Adipose tissue (tissue), 3 donors: Measurements from ENCODE around the gene KCTD7. TPM values are rescaled to one million over a fixed set of nuclear protein-coding genes. Genes with fewer than 3 reads are reported as not detected.
"Not testable (repeated sequence)": the region's sequence is repeated elsewhere in the genome, so short reads cannot be mapped to it uniquely, and the experiment has no call there.

ENCODE experiments used
- H3K27ac ChIP-seq: one replicate; pipeline ENCODE4 v1.5.1; 2013; ENCODE audit warnings: low read depth, low read length
- WGBS, 3 donors: extraction: QIAGEN DNeasy Blood & Tissue Kit; methylation state at CpG; one replicate each; pipeline ENCODE4 v1.1.7; 2013; 5-methylcytosine and 5-hydroxymethylcytosine counted together
- polyA plus RNA-seq, 3 donors: library from polyadenylated mRNA; stranded (reverse); fragments of 200-250 nt; gene quantifications; one replicate each; pipeline ENCODE4 v1.2.3, GENCODE V29; 2013
- donor health status: healthy with polysubstance abuse.
- donor health status: Bipolar disorder and iron deficiency.
- donor health status: healthy.

KCTD7 gene
- polyA plus RNA-seq, result 1 to 10 TPM; 2.7 to 8.1 (median 4.3) TPM

DNA sequence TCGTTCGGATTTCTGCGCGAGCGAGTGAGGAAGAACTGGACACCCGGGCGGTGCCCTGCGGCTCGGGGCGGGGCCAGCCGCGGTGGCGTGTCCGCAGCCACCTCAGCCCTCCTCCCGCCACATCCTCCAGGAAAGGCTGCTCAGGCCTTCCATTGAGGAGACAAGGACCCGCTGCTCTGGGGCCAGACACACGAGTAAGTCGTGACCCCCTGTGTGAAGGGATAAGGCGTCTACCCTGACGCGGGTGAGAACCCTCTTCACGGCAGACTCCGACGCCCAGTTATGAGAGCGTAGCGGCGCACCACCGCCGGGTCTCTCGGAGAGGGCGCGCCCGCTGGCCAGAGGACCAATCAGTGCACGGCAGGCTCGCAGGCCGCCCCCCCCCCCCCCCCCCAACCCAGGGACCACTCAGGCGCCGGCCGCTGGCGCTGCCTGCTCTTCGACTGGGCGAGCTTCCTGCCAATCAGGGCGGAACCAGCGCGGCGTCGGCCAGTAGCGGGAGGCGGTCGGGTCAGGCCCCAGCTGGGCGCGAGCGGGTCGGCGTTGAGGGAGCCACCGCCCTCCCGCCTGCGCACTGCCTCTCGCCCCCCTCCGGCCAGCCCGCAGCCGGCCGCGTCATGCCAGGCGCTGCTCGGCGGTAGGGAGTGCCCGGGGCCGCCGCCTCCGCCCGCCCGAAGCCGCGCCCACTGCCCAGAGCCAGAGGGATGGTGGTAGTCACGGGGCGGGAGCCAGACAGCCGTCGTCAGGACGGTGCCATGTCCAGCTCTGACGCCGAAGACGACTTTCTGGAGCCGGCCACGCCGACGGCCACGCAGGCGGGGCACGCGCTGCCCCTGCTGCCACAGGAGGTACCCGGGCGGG, at the start of gene KCTD7:
Gene KCTD7, plus strand, starts transcription at position 521 of the 861 bp plus-strand sequence. Its CDS starts 184 bp downstream, at position 705.
- WGBS, 3 donors, result 0% methylated on average over 62 to 92 of the region's 93 CpGs
- peak within 1 kb of the TSS; percentile 77 for H3K27ac ChIP-seq

DNA sequence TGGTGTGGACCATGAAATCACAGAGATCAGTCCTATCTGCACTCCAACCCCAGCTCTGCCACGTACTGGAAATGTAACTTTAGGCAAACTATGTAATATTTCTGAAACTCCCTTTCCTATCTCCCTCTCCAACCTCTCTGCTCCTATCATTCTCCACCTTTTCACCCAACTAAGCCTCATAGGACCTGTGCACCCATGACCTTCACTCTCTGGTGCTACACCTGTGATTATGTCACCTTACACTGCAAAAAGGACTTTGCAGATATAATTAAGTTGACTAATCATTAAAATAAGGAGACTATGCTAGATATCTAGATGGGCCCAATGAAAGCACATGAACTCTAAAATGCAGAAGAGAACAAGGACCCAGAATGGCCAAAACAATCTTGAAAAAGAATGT, 48.3 kb upstream of the KCTD7 start:
- 20 to 93% (median 75%) methylated on average over 1 of the region's 1 CpG for WGBS, 3 donors
- not testable (repeated sequence) for H3K27ac ChIP-seq

DNA sequence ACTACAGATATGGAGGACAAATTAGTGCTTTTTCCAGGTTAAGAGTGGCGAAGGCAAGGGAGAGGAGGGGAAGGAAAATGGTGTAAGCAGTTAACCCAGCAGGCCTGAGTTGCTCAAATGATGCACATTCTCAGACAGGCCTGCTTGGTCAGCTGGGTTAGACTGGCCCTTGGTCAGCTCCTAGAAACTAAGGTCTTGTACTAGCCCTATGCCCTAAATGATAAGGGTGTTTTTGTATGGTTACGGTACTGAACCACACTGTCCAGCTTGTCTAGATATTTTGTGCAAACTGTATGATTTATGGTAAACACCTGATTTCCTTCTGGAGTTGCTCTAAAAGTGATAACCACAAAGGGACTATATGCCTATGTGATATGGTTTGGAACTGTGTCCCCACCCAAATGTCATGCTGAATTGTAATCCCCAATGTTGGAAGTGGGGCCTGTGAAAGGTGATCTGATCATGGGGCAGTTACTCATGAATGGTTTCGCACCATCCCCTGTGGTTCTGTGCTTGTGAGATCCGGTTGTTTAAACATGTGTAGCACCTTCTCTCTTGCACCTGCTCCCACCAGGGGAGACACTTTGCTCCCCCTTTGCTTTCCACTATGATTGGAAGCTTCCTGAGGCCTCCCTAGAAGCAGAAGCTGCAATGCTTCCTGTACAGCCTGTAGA, 45.7 kb upstream of the KCTD7 start:
- 70 to 99% (median 82%) methylated on average over 4 of the region's 4 CpGs for WGBS, 3 donors
- H3K27ac ChIP-seq, result not testable (repeated sequence)

DNA sequence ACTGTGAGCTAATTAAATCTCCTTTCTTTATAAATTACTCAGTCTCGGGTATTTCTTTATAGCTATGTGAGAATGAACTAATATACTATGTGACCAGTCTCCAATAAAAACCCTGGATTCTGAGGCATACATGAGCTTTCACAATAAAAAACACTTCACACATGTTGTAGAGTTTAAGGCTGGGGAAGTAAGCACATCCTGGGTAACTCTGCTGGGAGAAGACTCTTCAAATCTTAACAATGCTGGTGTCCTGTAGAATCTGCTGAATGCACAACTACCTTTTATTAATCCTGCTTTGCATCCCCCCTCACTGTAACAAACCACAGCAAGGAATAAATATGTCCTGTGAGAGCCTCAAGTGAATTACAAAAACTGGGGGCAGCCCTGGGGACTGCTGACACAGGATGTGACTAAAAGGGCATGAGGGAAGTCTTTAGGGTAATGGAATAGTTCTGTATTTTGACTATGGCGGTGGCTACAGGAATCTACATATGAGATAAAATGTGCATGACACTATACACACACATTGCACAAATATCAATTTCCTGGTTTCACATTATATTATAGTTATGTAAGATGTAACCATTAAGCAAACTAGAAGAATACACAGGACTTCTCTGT, 45.1 kb upstream of the KCTD7 start:
- H3K27ac ChIP-seq, result no peak overlapping the region
- WGBS, 3 donors, result 69 to 91% (median 81%) methylated on average over 2 of the region's 2 CpGs

DNA sequence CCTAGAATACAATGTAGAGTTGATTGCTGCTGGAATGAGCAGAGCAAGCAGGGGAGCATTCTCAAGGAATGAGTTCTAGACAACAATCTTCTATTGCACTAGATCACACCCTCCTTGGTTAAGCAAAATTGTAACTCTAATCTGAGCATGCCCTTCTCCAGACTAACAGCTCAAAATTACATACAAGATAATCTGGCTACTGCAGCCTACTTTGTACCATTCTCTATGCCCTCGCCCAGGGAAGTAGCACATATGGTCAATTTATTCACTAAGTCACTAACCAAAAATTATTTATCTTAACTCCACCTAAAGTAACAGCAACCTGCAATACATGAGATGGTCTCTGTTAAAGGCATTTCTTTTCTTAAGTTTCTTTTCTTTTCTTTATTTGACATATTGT, 42.5 kb upstream of the KCTD7 start:
- H3K27ac ChIP-seq, result no peak overlapping the region
- 43 to 96% (median 90%) methylated on average over 1 of the region's 1 CpG for WGBS, 3 donors

DNA sequence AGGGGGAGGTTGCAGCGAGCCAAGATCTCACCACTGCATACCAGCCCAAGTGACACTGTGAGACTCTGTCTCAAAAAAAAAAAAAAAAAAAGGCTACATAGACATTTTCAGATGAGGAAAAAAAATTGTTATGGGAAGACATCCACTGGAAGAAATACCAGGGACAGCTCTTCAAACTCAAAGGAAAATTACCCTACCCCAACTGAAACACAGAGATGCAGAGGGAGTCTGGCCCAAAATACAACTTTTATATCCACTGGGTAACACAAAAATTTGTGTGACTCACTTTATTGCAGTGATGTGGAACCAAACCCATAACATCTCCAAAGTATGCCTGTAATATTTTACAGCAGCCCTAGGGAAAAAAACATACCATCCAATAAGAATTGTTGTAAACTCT, 40.5 kb upstream of the KCTD7 start:
- 89 to 96% (median 94%) methylated on average over 1 of the region's 1 CpG for WGBS, 3 donors
- H3K27ac ChIP-seq, result not testable (repeated sequence)

DNA sequence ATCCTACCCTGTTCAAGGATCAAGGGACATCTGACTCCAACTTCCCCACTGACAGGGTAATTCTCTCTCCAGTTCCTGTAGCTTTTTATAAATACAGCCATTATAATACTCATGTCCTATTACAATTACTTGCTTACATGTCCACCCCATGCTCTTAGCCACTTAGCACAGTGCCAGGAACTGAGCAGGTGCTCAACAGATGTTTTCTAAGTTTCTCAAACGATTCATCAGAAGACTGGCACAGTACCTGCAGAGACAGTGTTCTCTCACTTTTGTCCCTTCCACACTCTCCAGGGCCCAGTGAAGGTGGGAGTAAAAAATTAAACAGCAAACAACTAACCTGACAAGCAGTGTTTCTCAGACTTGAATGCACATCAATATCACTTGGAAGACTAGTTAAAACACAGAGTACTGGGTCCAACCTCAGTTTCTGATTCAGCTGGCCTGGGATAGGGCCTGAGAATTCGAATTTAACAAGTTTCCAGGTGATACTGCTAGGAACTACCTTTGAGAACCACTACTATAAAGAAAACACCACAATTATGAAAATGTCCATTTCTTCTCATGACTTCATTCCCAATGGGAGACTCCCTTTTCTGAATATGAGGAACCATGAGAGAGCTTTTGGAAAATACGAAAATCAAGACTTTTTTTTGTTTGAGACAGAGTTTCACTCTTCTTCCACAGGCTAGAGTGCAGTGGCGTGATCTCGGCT, 39.7 kb upstream of the KCTD7 start:
- not testable (repeated sequence) for H3K27ac ChIP-seq
- 66 to 77% (median 70%) methylated on average over 5 of the region's 5 CpGs for WGBS, 3 donors

DNA sequence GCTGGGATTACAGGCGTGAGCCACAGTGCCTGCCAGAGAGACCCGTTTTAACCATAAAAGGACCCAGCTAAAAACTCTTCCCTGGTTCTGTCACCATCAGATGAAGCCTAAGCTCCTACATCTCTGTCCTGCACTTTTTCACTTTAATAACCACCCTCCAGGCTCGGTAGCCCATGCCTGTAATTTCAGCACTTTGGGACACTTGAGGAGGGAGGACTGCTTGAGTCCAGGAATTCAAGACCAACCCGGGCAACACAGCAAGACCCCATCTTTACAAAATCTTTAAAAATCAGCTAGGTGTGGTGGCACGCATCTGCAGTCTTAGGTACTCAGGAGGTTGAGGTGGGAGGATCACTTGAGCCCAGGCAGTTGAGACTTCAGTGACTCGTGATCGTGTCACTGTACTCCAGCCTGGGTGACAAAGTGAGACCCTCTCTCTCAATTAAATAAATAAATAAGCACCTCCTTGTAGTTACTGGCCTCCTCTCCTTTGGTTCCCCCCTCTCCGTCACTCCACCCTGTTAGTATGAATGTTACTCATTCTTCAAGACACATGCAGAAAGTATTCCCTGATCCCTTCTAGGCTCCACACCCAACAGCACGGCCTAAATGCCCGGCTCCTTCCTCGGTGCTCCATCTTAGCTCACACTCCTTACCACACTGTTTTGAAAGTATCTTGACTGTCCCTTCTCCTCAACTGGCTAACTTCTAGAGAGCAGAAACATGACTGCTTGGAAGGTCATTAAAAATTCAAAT, 38.2 kb upstream of the KCTD7 start:
- 59 to 67% (median 61%) methylated on average over 11 of the region's 11 CpGs for WGBS, 3 donors
- not testable (repeated sequence) for H3K27ac ChIP-seq

DNA sequence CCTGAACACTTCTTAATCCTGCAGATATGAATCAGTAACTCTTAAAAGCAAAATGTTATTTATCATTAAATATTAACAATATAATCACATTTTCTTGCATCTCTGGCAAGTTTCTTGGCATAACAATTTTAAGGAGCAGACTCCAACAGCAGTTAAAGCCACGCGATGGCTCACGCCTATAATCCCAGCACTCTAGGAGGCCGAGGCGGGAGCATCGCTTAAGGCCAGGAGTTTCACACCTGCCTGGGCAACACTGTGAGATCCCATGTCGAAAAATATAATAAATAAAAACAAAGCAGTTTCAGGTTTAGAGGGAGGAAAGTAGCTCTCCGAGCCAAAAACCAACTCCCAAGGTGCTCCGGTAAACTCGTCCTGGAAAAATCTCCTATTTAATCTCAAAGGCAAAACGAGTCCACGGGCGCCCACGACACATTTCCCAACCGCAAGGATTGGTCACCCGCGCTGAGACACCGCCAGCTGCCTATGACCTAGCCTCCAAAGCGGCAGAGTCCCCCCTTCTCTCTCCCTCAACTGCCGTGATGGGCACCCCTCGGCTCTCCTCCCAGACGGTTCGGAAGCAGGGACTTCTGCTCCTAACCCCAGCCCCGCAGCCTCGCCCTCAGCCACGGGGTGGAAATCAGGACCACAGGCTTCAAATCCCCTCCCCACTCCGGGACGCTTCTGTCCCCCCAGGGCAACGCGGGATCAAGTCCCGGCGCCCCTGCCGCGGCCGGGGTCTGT, 37.5 kb upstream of the KCTD7 start:
- H3K27ac ChIP-seq, result peak overlapping the region; percentile 83
- WGBS, 3 donors, result 1 to 10% (median 6%) methylated on average over 32 to 35 of the region's 35 CpGs

DNA sequence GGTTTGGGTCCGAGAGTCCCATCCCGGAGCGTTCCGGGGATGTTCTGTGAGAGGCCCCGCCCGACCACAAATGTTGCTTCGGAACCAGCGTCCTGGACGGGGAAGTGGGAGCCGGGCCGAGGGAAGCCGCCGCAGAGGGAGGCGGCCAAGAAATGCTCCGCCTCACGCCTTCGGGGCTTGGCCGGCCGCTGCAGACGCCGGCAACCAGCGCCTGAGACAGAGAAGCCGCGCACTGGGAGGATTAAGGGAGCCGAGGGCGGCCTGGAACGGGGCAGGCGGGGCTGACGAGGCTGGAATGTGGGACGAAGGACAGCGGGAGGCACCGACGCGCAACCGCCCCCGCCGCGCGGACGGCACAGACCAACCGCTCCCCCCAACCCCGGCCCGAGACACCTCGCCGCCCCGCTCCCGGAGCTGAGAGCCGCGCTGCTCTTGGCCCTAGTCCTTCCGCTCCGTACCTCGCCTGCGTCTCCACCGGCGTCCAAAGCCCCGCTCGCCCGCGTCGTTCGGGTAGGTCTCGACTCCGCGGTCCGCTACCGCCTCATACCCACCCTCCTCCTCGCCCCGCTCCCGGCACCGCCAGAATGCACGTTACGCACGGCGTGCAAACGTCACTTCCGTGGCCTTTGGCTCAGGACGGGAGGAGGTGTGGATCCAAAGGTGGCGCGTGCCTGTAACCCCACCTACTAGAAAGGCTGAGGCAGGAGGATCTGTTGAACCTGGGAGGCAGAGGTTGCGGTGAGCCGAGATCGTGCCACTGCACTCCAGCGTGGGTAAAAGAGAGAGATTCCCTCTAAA, 36.7 kb upstream of the KCTD7 start:
- 0 to 1% (median 0%) methylated on average over 76 to 83 of the region's 83 CpGs for WGBS, 3 donors

DNA sequence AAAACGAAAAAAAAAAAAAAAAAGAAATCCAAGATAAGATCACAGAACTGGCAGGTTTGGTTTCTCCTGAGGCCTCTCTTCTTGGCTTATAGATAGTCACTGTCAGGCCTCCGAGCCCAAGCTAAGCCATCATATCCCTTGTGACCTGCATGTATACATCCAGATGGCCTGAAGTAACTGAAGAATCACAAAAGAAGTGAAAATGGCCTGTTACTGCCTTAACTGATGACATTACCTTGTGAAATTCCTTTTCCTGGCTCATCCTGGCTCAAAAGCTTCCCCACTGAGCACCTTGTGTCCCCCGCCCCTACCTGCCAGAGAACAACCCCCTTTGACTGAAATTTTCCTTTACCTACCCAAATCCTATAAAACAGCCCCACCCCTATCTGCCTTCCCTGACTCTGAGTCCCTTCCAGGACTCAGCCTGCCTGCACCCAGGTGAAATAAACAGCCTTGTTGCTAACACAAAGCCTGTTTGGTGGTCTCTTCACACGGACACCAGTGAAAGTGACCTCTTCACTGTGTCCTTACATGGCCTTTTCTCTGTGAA, 36.0 kb upstream of the KCTD7 start:
- WGBS, 3 donors, result 24 to 29% (median 28%) methylated on average over 4 of the region's 4 CpGs
- H3K27ac ChIP-seq, result not testable (repeated sequence)

More for the DNA sequence above, 36.7 kb upstream of the KCTD7 start:
- peak overlapping the region; percentile 83 for H3K27ac ChIP-seq

DNA sequence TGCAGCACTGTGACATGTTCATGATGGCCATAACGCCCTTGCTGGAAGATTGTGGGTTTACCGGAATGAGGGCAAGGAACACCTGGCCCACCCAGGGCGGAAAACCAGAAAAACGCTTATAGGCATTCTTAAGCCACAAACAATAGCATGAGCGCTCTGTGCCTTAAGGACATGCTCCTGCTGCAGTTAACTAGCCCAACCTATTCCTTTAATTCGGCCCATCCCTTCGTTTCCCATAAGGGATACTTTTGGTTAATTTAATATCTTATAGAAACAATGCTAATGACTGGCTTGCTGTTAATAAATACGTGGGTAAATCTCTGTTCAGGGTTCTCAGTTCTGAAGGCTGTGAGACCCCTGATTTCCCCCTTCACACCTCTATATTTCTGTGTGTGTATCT, 34.6 kb upstream of the KCTD7 start:
- not testable (repeated sequence) for H3K27ac ChIP-seq
- 94 to 96% (median 95%) methylated on average over 8 of the region's 8 CpGs for WGBS, 3 donors

DNA sequence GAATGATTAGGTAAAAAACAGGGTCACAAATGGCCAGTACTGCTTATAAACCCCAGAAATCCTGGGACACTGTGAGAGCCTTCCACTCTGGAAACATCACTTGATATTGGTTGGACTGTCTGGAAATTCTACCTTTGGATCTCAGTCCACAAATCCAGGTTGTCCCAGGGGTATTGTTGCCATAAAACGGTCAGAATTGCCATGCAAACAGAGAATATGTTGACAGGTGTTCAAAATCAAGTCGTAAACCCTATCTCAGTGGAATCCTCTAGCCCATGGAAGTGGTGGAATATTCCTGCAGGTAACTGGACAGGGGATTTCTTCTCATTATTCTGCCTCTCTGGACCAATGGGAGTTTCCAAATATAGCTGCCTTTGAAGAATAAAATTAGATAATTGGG, 31.2 kb upstream of the KCTD7 start:
- H3K27ac ChIP-seq, result no peak overlapping the region
- 55 to 73% (median 59%) methylated on average over 2 of the region's 2 CpGs for WGBS, 3 donors

DNA sequence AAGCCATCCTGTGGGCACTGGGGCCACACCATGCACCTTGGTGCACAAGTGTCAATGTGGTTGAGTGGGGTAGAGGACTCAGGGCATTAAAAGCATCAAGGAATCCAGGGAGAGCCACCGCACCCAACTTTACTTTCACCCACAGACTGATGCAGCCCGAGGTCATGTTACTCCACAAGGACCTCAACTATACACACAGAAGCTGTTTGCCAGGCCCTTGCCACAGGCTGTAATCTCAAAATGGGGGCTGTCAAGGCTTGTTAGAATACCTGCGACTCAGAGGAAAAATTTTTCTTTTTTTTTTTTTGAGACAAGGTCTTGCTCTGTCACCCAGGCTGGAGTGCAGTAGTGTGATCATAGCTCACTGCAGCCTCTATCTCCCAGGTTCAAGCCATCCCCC, 26.5 kb upstream of the KCTD7 start:
- H3K27ac ChIP-seq, result no peak overlapping the region
- WGBS, 3 donors, result 78 to 90% (median 84%) methylated on average over 3 of the region's 3 CpGs

DNA sequence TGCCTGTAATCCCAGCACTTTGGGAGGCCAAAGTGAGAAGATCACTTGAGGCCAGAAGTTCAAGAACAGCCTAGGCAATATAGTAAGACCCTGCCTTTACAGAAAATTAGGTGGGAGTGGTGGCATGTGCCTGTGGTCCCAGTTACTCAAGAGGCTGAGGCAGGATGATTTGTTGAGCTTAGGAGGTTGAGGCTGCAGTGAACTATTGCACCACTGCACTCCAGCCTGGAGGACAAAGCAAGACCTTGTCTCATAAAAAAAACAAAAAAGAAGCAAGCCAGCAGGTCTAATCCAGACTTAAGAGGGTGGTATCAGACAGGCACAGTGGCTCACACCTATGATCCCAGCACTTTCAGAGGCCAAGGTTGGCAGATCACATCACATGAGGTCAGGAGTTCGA, 24.5 kb upstream of the KCTD7 start:
- 98 to 100% (median 100%) methylated on average over 1 of the region's 1 CpG for WGBS, 3 donors
- H3K27ac ChIP-seq, result no peak overlapping the region

DNA sequence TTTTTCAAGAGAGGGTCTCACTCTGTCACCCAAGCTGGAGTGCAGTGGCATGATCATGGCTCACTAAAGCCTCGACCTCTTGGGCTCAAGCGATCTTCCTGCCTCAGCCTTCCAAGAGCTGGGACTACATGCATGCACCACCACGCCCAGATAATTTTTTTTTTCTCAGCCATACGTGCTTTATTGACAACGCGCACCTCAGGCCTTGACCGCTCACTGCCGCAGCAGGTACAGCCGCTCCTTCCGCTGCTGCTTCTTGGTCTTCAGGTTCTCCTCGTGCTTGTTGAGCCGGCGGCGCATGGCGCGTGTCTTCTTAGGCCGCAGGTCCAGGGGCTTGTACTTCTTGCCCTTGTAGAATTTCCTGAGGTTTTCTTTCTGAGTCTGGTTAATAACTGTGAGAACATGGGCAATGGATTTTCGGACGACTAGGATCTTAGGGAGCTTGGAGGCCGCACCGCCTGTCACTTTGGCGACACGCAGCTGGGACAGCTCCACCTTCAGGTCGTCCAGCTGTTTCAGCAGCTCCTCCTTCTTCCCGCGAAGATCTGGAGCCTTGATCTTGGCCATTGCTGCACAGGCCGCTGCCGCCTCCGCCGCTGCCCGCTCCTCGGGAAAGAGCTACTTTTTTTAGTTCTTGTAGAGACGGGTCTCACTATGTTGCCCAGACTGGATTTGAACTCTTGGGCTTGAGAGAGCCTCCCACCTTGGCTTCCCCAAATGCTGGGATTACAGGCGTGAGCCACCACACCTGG, 22.0 kb upstream of the KCTD7 start:
- WGBS, 3 donors, result 92 to 94% (median 93%) methylated on average over 34 of the region's 34 CpGs
- H3K27ac ChIP-seq, result not testable (repeated sequence)
